CD4-positive, alpha-beta T cell treated with Interleukin-12 subunit alpha and Interleukin-12 subunit beta, for 1 hour (primary cell): Measurements from ENCODE around the gene DDX21.
A peak's percentile ranks its signal among the peaks of the same experiment; 100 is the strongest.
"Not testable (repeated sequence)": the region's sequence is repeated elsewhere in the genome, so short reads cannot be mapped to it uniquely, and the experiment has no call there.

ENCODE experiments used
- DNase-seq: peaks from one replicate; pipeline ENCODE4 v3.0.0-alpha.2; 2020

Gene DDX21

GRCh38 chr10:68955832-68956532 is at the start of gene DDX21:
DDX21 (plus strand) TSS chr10:68956170; CDS start chr10:68956226, 56 bp downstream.
- peak; percentile 89 for DNase-seq

GRCh38 chr10:68924593-68924992 is 31.4 kb upstream of the DDX21 start:
- no peak for DNase-seq

GRCh38 chr10:68925489-68925888 is 30.5 kb upstream of the DDX21 start:
- DNase-seq: no peak

DNA sequence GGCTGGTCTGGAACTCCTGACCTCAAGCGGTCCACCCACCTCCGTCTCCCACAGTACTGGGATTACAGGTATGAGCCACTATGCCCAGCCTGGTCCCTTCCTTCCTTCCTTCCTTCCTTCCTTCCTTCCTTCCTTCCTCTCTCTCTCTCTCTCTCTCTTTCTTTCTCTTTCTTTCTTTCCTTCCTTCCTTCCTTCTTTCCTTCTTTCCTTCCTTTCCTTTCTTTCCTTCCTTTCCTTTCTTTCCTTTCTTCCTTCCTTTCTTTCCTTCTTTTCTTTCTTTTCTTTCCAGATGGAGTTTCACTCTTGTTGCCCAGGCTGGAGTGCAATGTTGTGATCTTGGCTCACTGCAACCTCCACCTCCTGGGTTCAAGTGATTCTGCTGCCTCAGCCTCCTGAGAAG is 26.8 kb upstream of the DDX21 start:
- DNase-seq: not testable (repeated sequence)

GRCh38 chr10:68929888-68930287 is 26.1 kb upstream of the DDX21 start:
- DNase-seq: not testable (repeated sequence)

- not testable (repeated sequence) for DNase-seq
These were observed 23.1 kb upstream of the DDX21 start for GRCh38 chr10:68932860-68933259.

GRCh38 chr10:68934994-68935393 is 21.0 kb upstream of the DDX21 start:
- no peak for DNase-seq

DNA sequence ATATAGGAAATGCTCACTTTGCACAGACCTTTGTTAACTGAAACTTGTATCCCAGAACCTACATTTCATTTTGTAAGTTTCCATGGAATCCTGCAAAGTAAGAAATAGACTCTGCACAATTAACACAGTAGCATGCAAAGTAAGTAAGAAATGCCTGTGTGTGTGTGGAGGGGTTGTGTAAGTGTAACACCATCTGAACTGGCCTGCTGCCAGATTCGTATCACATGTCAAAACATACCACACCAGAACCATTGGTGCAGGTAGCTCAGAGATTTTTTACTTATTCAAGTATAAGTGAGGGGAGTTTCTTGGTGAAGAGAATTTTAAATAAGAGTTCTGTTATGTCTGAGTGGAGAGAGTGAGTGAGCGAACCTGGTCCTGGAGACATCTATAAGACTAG is 17.9 kb upstream of the DDX21 start:
- DNase-seq: no peak

DNA sequence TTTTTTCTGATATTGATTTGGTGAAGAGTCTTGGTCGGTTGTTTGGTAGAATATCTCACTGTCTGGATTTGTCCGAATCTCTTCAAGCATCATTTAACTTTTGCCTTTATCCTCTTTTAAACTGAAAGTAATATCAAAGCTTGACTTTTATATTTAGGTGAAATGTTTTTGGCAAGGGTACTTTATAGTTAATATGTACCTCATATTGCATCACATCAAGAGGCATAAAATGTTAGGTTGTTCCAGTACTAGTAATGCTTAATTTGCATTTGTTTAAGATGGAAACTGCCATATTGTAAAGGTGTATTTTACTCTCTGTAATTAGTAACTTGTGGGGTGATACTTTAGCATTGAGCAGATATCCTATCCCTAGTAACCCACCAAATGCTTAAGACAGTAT is 17.1 kb upstream of the DDX21 start:
- no peak for DNase-seq

GRCh38 chr10:68940917-68941316 is 15.1 kb upstream of the DDX21 start:
- DNase-seq: not testable (repeated sequence)

DNA sequence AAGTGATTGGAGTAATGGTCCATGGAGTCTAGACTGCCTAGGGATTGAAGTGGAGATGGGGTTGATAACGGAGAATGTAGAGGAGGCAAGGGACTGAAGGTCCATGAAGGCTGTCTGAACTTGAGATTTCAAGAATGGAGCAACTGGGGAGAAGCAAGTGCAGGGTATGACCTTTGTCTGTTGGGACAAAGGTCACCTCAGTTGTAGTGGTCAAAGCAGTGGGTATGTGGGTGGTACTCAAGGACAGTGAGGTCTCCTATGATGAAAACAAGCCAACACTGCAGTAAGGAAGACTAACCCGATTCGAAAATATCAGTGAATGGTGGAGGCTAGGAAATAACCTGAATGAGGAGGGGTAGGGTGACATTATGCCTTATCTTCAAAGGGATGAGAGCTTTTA is 5.4 kb upstream of the DDX21 start:
- no peak for DNase-seq

GRCh38 chr10:68954904-68955303 is 1.1 kb upstream of the DDX21 start:
- no peak for DNase-seq

DNA sequence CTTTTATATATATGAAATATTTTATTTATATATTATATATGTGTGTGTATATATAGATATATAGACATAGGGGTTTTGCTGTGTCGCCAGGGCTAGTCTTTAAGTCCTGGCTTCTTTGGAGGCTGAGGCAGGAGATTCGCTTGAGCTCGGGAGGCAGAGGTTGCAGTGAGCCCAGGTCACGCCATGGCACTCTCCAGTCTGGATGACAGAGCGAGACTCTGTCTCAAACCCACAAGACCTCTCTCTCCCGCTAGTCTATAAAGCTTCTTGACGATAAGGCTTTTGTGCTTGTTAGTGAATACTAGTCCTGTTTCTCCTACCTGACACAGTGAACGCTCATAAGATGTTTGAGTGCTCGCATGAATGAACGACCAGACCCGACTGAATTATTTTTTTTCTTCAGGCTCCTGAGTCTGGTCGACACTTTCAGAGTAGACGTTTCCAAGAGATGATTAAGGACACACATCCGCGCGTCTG is 577 bp upstream of the DDX21 start:
- DNase-seq: no peak

GRCh38 chr10:68957284-68957615 is 1.3 kb downstream of the DDX21 start:
- DNase-seq: no peak

DNA sequence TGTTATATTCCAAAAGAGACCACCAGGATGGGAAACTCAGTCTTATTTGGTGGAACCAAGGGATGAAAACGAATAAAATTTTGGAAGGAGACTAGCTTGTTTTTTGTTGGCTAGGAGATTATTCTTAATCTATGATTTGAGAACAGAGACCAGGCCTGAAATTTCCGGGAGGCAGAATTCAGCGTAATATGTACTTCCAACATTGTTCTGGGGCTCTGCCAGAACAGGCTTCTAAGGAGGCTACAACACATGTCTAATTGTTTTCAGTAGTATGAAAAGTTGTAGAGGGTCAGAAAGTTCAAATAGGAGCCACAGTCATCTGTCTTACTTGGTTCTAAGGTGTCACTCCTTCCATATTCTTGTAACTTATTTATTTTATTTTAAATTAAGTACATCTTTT is 1.7 kb downstream of the DDX21 start:
- DNase-seq: no peak

- no peak for DNase-seq
These were observed 3.9 kb downstream of the DDX21 start for GRCh38 chr10:68959695-68960527.

- no peak for DNase-seq
These were observed 7.2 kb downstream of the DDX21 start for GRCh38 chr10:68963151-68963550.

DNA sequence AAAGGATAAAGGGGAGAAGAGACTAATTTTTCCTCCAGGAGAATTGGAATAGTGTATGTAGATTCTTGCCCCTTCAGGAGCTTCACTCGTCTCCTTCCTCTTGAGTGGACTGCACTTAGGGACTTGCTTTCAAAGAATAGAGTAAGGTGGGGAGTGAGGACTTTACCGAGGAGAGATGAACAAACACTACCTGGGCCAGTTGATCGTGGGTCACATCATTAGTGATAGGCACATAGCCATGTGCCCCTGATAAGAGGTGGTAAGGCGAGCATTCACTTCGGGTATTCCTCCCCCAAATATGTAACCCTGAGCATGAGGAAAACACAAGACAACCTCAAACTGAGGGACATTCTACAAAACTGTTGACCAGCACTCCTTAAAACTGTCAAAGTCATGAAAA is 18.0 kb downstream of the DDX21 start:
- no peak for DNase-seq

GRCh38 chr10:68975936-68976473 is 20.0 kb downstream of the DDX21 start:
- not testable (repeated sequence) for DNase-seq

DNA sequence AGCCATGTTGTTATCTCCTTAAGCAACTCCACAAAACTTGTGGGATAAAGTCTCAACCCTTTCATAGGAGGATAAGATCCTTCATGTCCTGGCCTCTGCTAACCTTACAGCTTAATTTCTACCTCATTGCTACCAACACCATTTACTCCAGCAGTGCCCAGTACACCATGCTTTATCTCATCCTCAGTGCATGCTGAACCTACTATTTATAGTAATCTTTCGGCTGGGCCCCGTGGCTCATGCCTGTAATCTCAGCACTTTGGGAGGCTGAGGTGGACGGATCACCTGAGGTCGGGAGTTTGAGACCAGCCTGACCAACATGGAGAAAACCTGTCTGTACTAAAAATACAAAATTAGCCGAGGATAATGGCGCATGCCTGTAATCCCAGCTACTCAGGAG is 23.8 kb downstream of the DDX21 start:
- not testable (repeated sequence) for DNase-seq

- no peak for DNase-seq
These were observed 25.1 kb downstream of the DDX21 start for GRCh38 chr10:68981074-68981473.

- DNase-seq: no peak
These were observed 26.4 kb downstream of the DDX21 start for GRCh38 chr10:68982389-68982788.

GRCh38 chr10:68987611-68988010 is 31.6 kb downstream of the DDX21 start:
- DNase-seq: no peak
